GM08714 (cell line): Measurements from ENCODE around the gene HOXA4.

Experiments used
- H3K4me3 ChIP-seq: fragments of 200-500 bp; sonication (Bioruptor generic); 2 replicates; pipeline ENCODE4 v1.5.1; 2014; ENCODE audit warnings: mild to moderate bottlenecking, low read length, inconsistent platforms
- ZNF274 ChIP-seq: IDR thresholded peaks from 2 replicates; pipeline ENCODE4 v1.6.1; 2012; ENCODE audit warnings: mild to moderate bottlenecking, low read depth, low read length

The HOXA4 gene

DNA sequence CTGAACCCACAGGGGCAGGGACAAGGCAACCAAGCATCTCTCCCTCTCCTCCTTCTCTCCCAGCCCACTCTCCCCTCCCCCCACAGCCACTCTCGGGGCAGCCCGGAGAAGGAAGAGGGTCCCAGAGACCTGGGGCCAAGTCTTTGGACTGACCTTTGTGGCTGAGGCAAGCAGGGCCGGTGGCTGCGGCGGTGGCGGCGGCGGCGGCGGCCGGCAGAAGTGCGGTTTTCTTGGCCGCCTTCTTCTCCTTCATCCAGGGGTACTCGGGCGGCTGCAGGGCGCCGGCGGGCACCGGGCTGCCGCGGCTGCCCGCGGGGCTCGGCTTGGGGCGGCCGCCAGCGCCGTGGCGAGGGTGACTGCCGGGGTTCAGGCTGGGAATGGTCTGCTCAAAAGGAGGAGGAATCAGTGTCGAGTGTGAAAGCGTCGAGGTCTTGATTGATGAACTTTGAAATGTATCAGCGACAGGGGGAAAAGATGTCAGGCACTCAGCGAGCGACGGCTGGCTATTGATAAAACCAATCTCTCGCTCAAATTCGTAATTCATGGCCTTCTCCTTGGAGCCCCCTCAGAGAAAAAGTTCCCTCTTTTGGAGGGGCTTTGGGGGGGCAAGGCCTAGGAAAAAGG lies 28.5 kb downstream of the HOXA4 start:
- H3K4me3 ChIP-seq = no peak overlapping the region
- TF ChIP-seq ZNF274 = no peak

DNA sequence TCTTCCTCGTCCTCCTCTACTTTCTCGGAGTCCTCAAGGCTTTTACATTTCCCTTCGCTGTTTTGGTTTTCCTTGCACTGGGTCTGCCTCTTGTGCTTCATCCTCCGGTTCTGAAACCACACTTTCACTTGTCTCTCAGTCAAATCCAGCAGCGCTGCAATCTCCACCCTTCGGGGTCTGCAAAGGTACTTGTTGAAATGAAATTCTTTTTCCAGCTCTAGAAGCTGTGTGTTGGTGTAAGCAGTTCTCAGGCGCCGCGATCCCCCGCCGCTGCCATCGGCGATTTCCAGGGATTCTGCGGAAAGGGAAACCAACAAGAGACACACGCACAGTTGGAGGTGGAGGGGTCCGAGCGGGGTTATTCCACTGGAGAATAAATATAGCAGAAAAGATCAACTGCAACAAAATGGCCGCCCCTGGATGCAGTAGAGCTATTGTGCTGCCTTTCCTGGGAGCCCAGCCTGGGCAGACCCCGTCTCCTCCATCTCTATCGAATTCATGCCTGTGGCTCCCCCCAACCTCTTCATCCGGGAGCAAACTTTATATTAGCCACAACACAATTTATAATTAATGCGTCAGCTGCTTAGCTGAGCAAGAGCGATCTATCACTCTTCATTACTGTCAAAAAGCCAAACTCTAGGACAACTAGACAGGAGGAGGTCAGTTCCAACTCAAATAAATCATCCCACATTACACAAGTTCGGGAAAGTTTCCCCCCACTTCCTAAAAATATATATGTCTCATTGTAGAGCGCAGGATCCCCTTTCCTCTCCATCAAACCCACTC lies 29.2 kb downstream of the HOXA4 start:
- TF ChIP-seq ZNF274 = no peak
- no peak overlapping the region for H3K4me3 ChIP-seq

DNA sequence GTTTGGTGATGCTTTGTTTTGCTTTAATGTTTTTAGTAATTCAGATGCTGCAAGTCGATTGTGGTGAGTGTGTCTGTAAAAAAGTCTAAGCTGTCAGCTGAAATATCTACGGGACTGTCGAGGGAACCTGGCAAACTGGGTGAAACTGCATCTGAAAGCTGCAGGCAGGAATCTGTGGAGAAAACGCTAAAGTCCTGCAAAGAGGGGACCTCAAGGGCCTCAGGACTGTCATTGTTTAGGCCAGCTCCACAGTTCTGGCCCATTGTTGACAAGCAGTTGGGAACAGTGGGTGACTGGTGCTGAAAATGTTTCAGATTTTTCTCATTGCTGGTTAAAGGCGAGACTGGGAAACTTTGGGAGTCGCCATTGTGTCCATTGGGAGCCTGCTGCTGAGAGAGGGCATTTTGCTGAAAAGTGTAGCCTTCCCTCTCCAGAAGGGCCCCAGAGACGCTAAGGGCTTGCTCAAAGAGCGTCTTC lies 29.8 kb downstream of the HOXA4 start:
- no peak overlapping the region for H3K4me3 ChIP-seq
- no peak for TF ChIP-seq ZNF274

DNA sequence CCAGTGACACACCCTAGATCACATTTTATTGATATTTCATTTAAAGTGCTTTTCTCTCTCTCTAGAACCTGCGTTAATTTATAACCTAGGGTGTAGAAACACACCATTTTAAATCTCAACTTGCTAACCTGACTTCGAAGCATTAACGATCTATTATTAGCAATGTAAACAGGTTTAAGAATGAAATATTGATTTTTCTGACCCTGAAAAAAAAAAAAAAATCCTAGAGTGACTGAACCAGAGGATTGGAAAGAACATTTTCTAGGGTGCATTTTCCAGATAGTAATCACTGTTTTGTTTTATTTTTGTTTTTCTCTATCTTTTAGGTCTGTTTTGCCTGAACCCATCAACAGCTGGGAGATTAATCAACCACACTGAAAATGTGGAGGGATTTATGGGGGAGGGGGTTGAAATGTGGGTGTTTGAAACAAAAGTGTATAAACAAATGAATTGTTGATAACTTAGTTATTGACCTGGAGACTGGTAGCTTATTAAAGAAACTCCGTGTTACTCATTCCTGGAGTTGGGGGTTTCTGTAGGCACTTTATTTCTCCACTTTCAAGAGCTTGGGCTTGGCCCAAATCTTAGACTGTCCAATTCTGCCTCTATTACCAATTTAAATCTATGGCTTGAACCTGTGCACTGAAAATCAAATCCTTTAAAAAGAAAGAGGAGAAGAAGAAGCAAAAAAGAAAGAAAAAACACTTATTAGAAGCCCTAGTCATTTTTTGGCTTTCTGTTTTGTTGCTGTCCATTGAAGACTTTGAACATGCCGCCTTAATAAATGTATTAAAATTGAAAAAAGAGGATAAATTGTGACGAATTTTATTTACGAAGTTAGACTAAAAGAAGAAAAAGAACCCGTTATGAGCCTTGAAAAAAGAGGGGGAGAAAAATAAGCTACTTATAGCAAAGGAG lies 30.8 kb downstream of the HOXA4 start:
- no peak overlapping the region for H3K4me3 ChIP-seq
- no peak for TF ChIP-seq ZNF274

DNA sequence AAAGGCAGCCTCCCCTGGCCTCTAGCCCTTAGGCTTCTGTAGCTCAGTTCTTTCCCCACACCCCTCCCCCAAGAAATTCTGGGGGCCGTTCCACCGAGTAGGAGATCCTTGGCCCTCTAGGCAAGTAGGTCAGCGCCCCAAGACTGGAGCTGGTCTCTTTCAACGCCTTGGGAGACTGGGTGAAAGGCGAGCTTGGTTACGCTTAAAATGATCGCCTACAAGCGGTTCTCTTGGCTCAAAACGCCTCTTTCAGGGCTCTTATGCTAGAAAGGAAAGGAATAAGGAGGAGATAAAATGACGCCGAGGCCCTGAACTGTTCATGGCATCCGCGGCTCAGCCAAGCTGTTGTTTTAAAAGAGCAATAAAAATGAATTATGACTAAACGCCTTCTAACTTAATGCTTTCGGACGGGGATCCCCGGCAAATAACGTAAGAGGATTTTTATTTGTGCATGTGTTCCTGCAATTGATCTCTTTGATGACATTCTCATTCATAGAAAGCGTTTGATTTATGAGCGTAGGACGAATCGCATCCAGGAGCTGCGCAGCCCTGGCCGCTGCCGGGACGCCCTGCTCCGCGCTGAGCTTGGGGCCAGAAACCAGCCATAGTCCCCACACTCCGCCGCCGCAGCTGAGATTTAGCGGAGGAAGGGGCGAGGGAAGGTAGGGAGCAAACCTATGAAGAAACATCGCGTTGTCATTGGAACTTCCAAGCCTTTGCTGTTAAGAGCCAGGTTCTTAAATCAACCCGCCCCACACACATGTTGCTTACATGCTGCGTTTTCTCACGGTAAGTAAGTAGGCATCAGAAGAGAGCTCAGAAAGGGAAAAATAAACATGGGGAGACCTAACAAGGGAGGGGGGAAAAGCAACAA lies 31.7 kb downstream of the HOXA4 start:
- no peak for TF ChIP-seq ZNF274
- no peak overlapping the region for H3K4me3 ChIP-seq

DNA sequence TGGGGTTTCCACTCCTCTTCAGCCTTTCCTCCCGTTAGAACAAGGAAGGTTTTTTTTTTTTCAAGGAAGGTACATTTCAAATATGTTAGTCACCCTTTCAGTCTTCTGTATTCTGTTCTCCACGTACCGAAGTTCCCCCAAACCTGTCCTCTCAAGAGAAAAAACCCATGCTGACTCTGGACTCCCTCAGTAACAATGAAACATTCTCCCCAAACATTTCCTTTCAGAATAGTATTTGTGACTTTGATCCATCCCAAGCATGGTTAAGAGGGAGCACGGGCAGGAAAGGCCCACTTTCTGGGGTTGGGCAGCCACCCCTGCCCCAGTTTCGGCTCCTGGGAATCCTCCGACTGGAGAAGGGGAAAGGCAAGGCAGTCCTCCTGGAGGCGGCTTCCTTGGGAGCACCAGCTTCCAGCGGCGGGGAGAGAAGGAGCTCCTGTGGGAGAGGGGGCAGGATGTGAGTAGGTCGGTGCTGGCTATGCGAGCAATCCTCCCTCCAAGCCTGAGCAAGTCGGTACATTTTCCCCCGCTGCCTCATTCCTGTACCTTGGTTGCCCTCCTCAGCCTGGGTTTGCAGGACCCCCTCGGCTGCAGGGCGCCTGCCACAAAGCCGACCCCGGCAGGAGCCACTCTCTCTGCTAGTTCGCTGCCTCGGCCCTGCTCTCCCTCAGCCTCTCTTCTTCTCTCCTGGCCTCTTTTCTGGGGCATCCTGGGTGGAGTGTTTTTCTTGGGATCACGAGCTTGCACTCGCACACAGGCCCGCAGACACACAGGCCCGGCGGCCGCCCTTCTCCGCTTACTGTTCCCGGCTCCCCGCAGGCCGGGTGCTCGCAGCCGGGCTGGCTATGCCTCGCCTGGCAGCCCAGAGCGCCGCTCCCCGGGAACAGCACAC lies 32.6 kb downstream of the HOXA4 start:
- TF ChIP-seq ZNF274 = no peak
- H3K4me3 ChIP-seq = no peak overlapping the region; the same call in 1 of the 2 replicates

DNA sequence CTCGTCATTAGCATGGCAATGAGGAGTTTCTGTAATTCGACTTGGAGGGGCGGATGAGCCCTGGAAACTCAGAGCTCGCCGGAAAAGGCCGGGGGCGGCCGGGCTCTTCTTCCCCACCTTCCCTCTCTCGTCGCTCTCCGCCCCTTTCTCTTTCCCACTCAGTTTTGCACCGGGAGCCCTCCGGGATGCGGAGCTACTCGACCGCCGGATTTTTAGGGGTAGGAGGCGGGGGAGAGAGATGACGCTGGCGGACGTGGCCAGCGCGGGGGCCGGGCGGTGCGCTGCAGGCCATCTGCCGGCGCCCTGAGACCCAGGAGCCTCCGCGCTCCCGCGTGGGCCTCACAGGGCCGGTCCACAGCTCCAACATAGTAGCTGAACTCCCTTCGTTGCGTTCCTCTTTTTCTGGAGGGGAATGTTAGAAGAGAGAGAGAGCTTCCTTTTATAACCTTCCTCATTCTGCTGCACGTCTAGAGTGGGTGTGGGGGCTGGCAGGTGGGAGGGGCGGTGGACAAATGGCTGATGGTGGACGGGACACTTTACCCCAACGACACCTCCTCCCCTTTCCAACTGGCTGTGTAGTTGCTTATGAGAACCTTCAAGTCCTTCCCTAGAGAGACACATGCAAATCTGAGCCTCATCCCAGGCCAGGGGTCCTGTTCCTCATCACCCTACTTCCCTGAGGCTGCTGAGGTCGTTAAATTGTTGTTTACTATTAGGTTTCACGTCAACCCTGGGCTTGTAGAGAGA lies 33.6 kb downstream of the HOXA4 start:
- H3K4me3 ChIP-seq = peak overlapping the region; percentile 78
- no peak for TF ChIP-seq ZNF274

DNA sequence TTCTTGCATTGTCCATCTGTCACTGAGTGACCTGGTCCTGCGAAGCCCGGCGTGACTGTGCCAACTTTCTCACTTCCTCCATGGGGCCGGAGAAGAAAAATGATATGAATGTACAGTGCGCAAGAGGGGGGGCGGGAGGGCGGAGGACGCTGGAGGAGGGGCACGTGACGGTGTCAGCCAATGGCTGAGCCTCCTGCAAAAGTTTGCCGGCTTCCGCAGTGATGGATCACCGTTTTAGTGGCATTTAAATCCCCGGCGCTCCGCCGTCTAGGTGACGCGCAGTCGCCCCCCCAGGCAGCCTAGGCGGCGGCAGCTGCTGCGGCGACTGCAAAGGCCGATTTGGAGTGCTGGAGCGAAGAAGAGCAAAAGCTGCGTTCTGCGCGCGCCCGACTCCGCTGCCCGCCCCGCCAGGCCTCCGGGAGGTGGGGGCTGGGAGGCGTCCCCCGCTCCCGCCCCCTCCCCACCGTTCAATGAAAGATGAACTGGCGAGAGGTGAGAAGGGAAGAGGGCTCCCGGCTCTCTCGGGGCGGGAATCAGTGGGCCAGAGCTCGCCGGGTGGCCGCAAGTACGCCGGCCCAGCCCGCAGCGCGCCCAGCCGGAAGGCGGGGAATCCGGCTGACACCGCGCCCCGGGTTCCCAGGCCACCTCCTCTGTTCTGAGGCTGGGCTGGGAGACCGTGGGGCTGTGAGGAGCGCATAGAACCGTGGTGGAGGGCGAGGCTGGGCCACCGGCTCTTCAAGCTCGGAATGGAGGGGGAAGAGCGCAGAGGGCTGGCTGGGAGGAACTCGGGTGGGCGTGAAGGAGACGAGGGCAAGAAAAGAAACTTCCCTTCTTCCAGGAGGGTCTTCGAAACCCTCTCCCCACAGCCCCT lies 34.4 kb downstream of the HOXA4 start, which contains the start of gene HOXA1:
Gene HOXA1, minus strand, starts transcription at position 104 of the 871 bp plus-strand sequence. Its CDS starts 88 bp downstream, at position 16.
- no peak for TF ChIP-seq ZNF274
- peak within 1 kb of the TSS; percentile 78 for H3K4me3 ChIP-seq

DNA sequence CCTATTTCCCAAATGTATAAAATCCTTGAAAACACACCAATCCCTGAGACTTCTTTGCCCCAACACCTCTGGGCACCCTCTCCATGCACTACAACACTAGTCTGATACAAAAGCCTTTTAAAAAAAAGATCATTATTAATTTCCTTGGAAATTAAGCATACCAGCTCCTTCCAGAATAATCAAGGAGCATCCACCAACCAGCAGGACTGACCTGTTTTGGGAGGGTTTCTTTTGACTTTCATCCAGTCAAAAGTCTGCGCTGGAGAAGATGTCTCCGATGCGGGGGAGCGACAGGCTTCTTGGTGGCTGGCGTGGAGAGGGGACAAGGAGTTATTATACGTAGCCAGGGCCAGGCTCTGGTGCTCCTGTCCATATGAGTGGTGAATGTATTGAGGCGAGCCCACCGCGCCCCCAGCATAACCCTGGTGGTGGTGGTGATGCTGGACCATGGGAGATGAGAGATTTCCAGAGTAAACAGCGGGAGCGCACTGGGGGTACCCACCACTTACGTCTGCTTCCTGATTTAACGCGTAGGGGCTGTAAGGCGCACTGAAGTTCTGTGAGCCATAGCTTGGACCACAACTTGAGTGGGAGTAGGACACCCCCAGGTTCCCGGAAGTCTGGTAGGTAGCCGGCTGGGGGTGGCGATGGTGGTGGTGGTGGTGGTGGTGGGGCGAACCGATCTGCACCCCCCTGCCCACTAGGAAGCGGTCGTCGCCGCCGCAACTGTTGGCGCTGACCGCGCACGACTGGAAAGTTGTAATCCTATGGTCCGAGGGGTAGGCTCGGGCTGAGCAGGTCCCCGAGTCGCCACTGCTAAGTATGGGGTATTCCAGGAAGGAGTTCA lies 35.3 kb downstream of the HOXA4 start:
- H3K4me3 ChIP-seq = peak overlapping the region; percentile 78
- no peak for TF ChIP-seq ZNF274

DNA sequence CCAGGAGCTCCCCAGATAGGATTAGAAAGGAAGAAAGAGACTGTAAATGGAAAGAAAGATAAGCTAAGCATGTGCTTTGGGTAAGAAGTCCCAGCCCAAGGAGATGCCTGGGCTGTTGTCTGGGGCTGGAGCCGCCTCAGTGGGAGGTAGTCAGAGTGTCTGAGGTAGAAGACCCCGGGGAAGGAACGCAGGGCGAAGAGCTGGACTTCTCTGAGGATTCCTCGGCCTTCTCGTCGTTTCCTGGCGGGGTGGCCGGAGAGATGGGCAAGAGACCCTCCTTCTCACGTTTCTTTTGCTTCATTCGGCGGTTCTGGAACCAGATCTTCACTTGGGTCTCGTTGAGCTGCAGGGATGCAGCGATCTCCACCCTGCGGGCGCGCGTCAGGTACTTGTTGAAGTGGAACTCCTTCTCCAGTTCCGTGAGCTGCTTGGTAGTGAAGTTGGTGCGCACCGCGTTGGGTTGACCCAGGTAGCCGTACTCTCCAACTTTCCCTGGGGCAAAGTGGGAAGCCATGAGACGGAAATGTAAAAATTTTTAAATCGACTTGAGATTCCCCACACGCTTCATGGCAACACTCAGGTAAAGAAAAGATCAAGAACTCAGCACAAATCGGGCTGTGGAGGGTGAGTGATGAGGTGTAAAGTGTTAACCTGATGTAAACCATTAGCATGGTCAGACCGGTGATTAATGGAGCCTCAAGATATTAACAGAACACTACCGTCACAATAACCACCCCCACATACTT lies 36.1 kb downstream of the HOXA4 start:
- no peak for TF ChIP-seq ZNF274
- no peak overlapping the region for H3K4me3 ChIP-seq
